NCI-H748 (cell line): ENCODE data around the gene AKIP1.
"Not testable (repeated sequence)": the region's sequence is repeated elsewhere in the genome, so short reads cannot be mapped to it uniquely, and the experiment has no call there.

Experiments used
- DNase-seq: peaks from one replicate; lab custom pipeline; 2025; ENCODE audit not compliant: unreplicated experiment; lab: John Stamatoyannopoulos, UW

The AKIP1 gene

GRCh38 chr11:8914661-8915018, 3.7 kb downstream of the AKIP1 start:
- DNase-seq = no peak

- no peak for DNase-seq
Observed at GRCh38 chr11:8917157-8917825, 6.3 kb downstream of the AKIP1 start.

DNA sequence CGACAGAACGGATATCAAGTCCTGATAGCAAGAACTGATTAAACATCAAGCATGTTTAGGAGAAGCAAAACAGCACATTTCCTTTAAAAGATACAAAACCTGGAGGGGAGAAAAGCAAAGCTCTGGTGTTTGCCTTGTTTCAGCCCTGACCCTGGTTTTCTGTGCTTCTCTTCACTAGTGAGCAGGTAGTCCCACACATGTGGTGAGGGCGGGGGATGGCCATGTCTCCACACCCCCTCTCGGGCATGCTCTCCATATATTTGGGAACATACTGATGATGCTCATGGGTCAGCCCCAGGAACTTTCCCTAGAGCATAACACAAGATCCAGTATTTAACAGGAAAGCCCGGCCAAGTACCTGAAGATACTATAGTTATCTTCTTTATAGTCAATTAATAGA, 11.7 kb downstream of the AKIP1 start:
- no peak for DNase-seq

DNA sequence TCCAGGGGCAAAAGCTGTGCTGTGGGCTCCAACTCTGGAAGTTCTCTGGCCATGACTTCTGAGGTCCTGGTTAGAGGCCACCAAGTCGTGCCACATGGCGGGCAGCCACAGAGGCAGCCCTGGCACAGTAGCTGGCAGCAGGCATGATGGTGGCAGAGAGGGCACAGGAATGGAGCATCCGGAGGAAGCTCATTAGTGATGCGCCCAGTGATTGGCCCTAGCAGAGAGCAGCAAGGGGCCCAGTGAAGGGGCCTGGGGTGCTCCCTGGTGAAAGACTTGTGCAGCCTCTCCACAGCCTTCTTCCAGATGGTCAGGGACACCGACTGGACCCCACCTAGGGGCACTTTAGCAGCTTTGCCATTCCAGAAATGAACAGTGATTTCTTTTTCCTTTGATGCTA, 14.7 kb downstream of the AKIP1 start:
- DNase-seq = no peak

- DNase-seq = no peak
Observed at GRCh38 chr11:8926236-8926635, 15.2 kb downstream of the AKIP1 start.

GRCh38 chr11:8927233-8927632, 16.2 kb downstream of the AKIP1 start:
- DNase-seq = no peak

DNA sequence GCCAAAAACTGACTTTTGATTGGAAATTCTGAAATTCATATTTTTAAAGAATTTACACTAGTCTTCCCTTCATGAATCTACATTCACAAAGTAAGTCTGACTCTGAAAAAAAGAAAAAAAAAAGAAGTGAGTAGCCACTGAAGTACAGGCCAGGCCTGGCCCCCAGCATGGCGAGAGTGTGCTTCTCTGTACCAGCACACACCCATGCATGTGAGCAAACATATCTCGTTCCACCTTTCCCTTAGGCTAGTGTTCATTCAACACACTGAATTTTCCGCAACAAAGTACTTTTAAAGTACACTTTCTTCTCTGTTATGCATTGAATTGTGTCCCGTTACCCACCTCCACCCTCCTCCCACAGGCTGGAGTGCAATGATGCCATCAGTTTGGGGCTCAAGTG, 17.2 kb downstream of the AKIP1 start:
- DNase-seq = no peak

DNA sequence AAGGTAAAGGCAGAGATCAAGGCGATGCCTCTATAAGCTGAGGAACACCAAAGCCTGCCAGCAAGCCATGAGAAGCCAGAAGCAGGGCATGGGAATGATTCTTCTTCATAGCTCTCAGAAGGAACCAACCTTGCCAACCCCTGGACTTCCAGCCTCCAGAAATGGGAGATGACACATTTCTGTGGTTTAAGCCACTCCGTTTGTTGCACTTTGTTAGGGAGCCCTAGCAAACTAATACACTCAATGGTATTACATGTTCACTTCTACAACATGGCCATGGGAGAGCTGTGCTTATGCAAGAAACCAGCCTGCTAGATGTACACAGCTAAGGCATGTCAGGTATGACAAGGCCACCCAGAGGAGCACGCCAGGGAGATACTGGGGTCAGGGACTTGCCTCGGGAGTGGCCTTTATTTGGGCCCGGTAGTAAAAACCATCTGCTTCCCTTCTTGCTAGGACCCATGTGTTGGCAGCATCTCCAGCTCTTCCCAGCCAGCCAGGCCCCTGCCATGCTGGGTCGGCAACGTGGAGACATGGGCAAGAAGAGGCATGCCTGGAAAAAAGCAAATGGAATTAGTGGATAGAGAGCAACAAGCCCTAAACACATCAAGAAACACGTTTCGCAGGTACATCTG, 18.1 kb downstream of the AKIP1 start:
- DNase-seq = no peak

- DNase-seq = no peak
Observed at GRCh38 chr11:8930456-8931175, 19.6 kb downstream of the AKIP1 start.

- DNase-seq = peak; percentile 75
Observed at GRCh38 chr11:8932564-8933180, 21.7 kb downstream of the AKIP1 start, which contains the start of gene C11orf16. Gene C11orf16, minus strand, starts transcription at chr11:8932947. Its CDS starts 639 bp downstream, at chr11:8932308.

DNA sequence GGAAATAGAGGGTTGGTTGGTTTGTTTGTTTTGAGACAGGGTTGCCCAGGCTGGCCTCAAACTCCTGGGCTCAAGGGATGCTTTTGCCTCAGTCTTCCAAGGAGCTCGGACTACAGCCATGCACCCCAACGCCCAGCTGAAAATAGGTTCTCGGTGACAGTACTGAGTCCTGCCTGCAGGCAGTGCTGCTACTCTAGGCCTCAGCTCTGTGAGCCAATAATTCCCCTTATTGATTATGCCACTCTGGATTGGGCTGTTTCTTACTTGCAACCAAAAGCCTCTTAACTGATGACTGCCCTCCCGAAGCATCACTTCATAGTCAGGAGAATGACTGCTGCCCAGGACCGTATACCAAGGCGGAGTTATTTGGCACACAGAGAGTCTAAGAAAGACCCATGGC, 22.9 kb downstream of the AKIP1 start:
- no peak for DNase-seq

- no peak for DNase-seq
Observed at GRCh38 chr11:8934742-8935488, 23.9 kb downstream of the AKIP1 start.

DNA sequence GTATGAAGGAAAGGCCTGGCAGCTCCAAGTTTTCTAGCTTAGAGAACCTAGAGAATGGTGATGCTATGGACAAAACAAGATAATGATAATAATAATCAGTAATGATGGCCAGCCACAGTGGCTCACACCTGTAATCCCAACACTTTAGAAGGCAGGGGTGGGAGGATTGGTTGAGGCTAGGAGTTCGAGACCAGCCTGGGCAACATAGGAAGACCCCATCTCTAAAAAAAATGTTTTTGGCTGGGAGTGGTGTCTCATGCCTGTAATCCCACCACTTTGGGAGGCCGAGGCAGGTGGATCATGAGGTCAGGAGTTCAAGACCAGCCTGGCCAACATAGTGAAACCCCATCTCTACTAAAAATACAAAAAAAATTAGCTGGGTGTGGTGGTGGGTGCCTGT, 24.8 kb downstream of the AKIP1 start:
- not testable (repeated sequence) for DNase-seq

DNA sequence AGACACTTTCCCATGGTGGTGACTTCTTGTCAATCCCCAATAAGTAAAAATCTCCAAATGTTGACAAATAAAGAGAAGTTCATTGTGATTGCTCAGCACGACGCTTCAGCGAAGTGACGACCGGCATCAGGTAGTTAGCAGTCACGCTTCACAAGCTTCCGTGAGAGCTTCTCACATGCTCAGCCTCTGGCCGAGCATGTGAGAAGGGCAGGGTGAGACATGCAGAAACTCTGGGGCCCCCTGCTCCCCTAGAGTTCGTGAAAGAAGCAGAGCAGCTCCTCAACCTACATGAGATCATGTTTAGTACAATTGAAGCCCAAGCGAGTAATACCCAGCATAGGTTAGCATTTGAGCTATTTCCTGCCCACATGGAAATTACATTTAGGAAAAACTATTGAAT, 26.2 kb downstream of the AKIP1 start:
- DNase-seq = no peak

DNA sequence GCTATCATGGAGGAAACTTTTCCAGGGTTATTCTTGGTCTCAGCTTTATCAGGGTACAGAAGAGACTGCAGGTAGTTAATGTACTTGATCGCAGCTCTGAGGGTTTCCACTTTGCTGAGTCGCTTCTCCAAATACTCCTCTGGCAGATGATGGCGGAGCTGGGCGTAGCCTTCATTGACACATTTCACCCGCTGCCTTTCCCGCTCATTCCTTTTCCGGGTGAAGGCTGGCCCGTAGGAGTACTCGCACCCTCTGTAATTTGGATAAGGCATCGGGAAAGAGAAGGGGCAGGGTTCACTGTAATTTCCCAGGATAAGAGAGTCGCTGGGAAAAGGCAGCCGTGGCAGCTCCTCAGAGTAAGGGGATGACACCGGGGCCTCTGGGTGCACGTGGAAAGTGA, 26.7 kb downstream of the AKIP1 start:
- DNase-seq = no peak

- no peak for DNase-seq
Observed at GRCh38 chr11:8941341-8942103, 30.5 kb downstream of the AKIP1 start.

DNA sequence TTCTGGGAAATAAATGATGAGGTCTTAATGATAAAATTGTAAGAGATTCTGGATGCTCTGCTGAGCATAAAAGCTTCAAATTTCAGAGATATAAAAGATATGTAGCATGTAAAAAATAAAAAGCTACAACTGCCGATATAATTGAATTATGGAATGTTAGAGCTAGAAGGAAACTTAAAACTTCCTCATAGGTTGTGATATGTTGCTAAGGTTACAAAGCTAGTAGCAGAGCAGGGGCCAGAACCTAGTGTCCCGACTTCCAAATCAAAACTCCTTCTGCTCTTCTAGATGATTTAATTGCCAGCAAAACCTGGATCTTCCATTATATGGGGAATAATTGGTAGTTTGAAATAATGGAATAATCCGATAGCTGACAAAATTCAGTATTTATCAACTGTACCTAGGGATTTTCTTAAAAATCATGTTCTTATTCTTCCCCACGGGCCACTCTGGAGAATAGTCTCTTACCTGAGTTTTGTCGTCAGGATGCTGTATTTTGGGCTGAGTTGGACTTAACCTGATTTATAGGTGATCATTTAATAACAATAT, 31.6 kb downstream of the AKIP1 start, which contains the start of gene ASCL3:
ASCL3 (minus strand) TSS at position 499 of the 549 bp plus-strand sequence. CDS start 4,855 bp downstream, outside the sequence.
- no peak for DNase-seq

DNA sequence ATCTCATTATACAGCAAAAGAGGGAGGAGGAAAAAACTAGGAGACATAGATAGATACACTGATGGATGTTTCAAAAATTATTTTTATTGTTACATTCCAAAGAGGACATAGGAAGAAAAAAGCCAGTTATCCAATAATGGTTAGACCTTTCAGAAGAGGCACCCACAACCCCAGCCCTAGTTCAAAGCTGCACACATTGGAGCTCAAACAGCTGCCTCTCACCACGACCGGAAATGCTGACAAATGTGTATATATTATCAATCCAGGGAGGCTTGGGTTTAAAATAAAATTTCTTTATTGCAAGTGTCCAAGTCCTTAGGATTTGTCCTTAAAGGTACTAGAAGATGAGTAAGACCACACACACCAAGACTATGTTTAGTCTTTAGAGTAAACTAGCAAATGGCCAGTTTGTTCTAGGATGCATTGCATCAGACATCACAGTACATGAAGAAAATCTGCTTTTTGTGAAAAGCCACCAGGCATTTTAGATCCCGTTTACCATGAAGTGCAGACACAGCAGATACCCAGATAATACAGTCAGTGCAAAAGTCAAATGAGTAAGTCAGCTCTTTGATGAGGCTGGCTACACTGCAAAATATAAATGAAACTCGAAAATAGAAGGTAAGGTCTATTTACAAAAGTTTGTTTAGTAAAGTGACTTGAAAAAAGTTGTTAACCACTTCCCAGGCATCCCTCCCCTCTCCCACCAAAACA, 36.4 kb downstream of the AKIP1 start:
- DNase-seq = no peak

DNA sequence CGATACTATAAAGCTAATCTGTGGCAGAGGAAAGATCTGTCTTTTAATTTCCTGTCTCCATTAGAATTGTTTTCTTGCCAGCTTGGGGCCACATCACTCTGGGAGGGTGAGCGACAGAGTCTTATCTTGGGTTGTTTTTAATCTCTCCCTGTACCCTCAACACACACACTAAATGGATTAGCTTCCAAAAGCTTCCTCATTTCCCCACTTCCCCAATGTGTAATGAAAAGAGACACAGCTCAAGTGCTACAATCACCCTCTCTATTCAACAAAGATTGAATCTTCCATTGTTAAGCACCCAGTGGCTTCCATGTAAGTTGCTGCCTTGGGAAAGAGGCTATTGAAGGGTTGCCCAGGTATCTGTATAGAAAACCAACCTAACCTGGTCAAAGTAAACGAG, 37.9 kb downstream of the AKIP1 start:
- DNase-seq = peak; percentile 45
